OCI-M2 (cell line): ENCODE results near the gene GART.
A peak's percentile ranks its signal among the peaks of the same experiment; 100 is the strongest.
"Not testable (repeated sequence)": the region's sequence is repeated elsewhere in the genome, so short reads cannot be mapped to it uniquely, and the experiment has no call there.

Experiments used
- DNase-seq: peaks from one replicate; lab custom pipeline; 2025; ENCODE audit not compliant: unreplicated experiment; lab: John Stamatoyannopoulos, UW

The GART gene

GRCh38 chr21:33541756-33542639 lies at the start of gene GART:
Gene GART (minus strand): TSS chr21:33542117. CDS start chr21:33539315, 2,802 bp downstream.
- DNase-seq, result no peak

GRCh38 chr21:33588485-33589335 lies 46.8 kb upstream of the GART start, which contains the start of gene DONSON:
Gene DONSON (minus strand): TSS chr21:33588684. CDS start chr21:33588641, 43 bp downstream.
- DNase-seq, result peak; percentile 66

- DNase-seq, result no peak
Observed at GRCh38 chr21:33587792-33588484, 46.0 kb upstream of the GART start.

GRCh38 chr21:33586927-33587326 lies 45.0 kb upstream of the GART start:
- DNase-seq, result no peak

- DNase-seq, result no peak
Observed at GRCh38 chr21:33584455-33584854, 42.5 kb upstream of the GART start.

GRCh38 chr21:33578959-33579542 lies 37.1 kb upstream of the GART start:
- no peak for DNase-seq

GRCh38 chr21:33578214-33578613 lies 36.3 kb upstream of the GART start:
- DNase-seq, result no peak

- not testable (repeated sequence) for DNase-seq
Observed at GRCh38 chr21:33576741-33577141, 34.8 kb upstream of the GART start.

GRCh38 chr21:33572350-33572749 lies 30.4 kb upstream of the GART start:
- DNase-seq, result no peak

GRCh38 chr21:33569991-33570390 lies 28.1 kb upstream of the GART start:
- DNase-seq, result no peak

GRCh38 chr21:33568448-33568847 lies 26.5 kb upstream of the GART start:
- no peak for DNase-seq

- DNase-seq, result no peak
Observed at GRCh38 chr21:33567914-33568313, 26.0 kb upstream of the GART start.

- DNase-seq, result no peak
Observed at GRCh38 chr21:33566514-33566913, 24.6 kb upstream of the GART start.

GRCh38 chr21:33562389-33562788 lies 20.5 kb upstream of the GART start:
- DNase-seq, result no peak

GRCh38 chr21:33561373-33561772 lies 19.5 kb upstream of the GART start:
- DNase-seq, result no peak

- no peak for DNase-seq
Observed at GRCh38 chr21:33560965-33561364, 19.0 kb upstream of the GART start.

GRCh38 chr21:33559813-33560212 lies 17.9 kb upstream of the GART start:
- DNase-seq, result no peak

GRCh38 chr21:33558777-33559421 lies 17.0 kb upstream of the GART start:
- no peak for DNase-seq

- no peak for DNase-seq
Observed at GRCh38 chr21:33557447-33557846, 15.5 kb upstream of the GART start.

GRCh38 chr21:33554982-33555344 lies 13.0 kb upstream of the GART start:
- no peak for DNase-seq
